ENCODE data around the gene DPY30.
A peak's percentile ranks its signal among the peaks of the same experiment; 100 is the strongest.

Gene DPY30

GRCh38 chr2:32009516-32010256 lies 29.9 kb downstream of the DPY30 start:
- no peak for DNase-seq

- peak; percentile 44 for DNase-seq
Observed at GRCh38 chr2:32008805-32009515, 30.6 kb downstream of the DPY30 start.

- DNase-seq = no peak
Observed at GRCh38 chr2:32007121-32007391, 32.5 kb downstream of the DPY30 start.

DNA sequence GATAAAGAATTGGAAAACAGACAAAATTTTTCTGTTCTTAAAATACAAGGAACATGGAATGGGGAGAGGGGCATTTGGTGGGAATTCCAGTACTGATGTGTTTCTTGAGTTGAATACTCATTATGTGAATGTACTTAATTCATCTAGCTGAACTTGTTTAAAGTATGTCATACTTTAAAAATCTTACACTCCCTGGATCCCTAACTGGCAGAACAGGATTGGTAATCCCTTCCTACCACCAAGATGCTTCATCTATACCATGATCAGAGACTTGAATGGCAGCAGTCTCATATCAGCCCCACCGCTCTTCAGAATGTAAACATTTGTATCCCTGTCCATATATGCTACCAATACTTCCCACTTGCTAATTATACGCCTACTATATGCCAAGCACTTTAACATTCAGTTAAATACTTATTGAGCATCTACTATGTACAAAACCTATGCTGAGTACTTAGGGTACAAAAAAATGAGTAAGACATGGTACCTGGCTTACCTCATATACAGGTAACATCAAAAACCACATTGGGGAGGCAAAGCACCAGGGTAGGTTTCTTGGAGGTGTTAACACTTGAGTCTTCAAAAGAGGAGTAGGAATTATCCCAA lies 34.1 kb downstream of the DPY30 start:
- DNase-seq = no peak

- no peak for DNase-seq
Observed at GRCh38 chr2:32003791-32004190, 35.8 kb downstream of the DPY30 start.

DNA sequence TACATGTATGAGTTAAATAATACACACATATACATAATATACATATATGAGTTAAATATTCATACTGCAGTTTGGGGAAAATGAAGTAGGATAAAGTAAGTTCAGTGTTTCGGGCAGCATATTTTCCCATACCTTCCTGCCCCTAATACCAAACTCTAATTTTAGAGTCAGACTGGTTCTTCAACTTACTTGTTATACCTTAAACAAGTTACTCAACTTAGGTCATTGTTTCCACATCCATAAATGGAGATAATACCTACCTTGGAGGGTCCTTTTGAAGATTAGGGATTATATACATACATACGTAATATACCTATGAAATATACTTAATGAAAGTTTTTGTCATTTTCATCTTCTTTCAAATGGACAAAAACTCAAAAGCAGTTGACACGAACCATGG lies 37.2 kb downstream of the DPY30 start:
- DNase-seq = no peak

DNA sequence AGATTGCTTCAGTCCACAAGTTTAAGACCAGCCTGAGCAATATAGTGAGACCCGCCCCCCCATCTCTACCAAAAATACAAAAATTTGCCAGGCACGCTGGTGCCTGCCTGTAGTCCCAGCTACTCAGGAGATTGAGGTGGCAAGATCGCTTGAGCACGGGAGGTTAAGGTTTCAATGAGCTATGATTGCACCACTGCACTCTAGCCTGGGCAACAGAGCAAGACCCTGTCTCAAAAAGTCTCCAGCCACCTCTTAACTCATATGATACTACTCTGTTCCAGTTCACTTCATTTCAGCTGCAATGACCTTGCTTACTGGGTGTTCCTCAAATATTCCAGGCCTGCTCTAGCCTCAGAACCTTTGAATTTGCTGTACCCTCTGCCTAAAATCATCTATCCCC lies 40.2 kb downstream of the DPY30 start:
- no peak for DNase-seq

- DNase-seq = no peak
Observed at GRCh38 chr2:31998731-31999383, 40.7 kb downstream of the DPY30 start.

DNA sequence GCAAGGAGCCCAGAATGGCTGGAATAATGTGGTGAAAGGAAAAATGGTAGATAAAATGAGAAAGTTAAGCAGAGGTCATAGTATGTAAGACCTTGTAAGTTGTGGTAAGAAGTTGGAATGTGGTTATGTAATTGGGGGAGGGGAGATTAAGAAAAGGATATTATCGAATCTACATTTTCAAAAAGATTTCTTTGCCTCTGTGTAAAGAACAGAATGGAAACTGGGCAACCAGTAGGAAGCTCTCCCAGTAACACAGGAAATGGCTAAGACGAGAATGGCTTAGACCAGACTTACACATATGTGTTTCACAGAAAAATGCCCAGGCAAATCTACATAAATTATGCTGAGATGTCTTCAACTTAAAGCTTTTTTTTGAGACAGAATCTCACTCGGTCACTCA lies 42.0 kb downstream of the DPY30 start:
- DNase-seq = no peak

- DNase-seq = no peak
Observed at GRCh38 chr2:31996571-31997150, 42.9 kb downstream of the DPY30 start.

DNA sequence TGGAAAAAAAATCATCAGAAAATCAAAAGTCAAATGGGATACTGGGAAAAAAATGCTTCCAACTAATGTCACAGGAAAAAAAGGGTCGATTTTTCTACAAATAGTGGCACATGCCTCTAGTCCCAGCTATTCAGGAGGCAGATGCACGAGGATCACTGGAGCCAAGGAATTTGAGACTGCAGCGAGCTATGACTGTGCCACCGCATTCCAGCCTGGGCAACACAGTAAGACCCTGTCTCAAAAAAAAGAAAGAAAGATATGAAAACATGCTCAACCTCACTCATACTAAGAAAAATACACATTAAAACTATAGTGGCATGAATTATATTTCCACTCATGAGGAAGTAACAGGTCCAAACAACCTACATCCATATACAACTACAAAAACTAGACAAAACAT lies 46.7 kb downstream of the DPY30 start:
- DNase-seq = no peak

- DNase-seq = no peak
Observed at GRCh38 chr2:31992025-31992579, 47.5 kb downstream of the DPY30 start.

GRCh38 chr2:31989946-31990345 lies 49.7 kb downstream of the DPY30 start:
- DNase-seq = no peak

- no peak for DNase-seq
Observed at GRCh38 chr2:31987454-31988220, 52.0 kb downstream of the DPY30 start.

GRCh38 chr2:31986906-31987305 lies 52.7 kb downstream of the DPY30 start:
- DNase-seq = no peak

GRCh38 chr2:31983762-31984467 lies 55.7 kb downstream of the DPY30 start:
- no peak for DNase-seq

GRCh38 chr2:31980674-31981356 lies 58.8 kb downstream of the DPY30 start:
- DNase-seq = no peak

DNA sequence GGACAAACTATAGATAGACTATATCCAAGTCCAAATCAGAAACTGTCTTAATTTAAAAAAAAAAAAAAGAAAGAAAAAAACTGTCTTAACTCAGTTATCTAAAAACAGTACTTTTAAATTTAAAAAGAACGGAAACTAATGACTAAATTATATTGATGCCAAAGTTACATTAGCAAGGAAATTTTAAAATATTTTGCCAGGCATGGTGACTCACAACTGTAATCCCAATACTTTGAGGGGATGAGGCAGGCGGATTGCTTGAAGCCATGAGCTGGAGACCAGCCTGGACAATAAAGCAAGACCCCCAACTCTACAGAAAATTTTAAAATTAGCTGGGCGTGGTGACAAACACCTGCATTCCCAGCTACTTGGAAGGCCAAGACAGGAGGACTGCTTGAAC lies 59.6 kb downstream of the DPY30 start:
- no peak for DNase-seq

DNA sequence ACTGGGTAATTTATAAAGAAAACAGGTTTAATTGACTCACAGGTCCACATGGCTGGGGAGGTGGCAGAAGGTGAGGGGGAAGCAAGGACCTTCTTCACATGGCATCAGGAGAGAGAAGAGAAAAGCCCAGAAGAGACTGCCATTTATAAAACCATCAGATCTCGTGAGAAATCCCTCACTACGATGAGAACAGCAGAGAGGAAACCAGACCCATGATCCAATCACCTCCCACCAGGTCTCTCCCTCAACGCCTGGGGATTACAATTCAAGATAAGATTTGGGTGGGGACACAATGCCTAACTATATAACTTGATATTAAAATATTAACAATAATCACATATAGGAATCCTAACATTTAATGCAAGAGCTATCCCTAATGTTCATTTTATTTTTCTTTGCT lies 60.6 kb downstream of the DPY30 start:
- DNase-seq = no peak

DNA sequence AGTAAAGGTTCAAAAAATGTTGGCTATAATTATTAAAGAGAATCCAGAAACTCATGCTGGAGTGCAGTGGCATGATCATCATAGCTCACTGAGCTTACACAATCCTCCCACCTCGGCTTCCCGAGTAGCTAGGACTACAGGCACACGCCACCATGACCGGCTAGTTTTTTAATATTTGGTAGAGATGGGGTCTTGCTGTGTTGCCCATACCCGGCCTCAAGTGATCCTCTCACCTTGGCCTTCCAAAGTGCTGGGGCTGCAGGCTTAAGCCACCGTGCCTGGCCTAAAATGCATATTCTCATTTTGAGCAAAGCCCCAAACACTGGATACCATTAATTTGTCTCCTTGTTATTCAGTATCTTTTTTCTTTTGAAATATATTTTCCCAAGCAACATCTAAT lies 61.2 kb downstream of the DPY30 start:
- no peak for DNase-seq

All from NCI-H510A treated with DMSO at 0.1 percent for 48 hours (cell line).